ENCODE data around the gene RPS6KL1. TPM values are rescaled to one million over a fixed set of nuclear protein-coding genes. Genes with fewer than 3 reads are reported as not detected.
A peak's percentile ranks its signal among the peaks of the same experiment; 100 is the strongest.

The RPS6KL1 gene
- 13.8 and 18.8 TPM in 2 replicates for total RNA-seq (2021)
- long read RNA-seq, partial matches to known transcripts = 15 of 47 reads
- long read RNA-seq, other reads (novel, unspliced or antisense) = 29 of 47 reads

DNA sequence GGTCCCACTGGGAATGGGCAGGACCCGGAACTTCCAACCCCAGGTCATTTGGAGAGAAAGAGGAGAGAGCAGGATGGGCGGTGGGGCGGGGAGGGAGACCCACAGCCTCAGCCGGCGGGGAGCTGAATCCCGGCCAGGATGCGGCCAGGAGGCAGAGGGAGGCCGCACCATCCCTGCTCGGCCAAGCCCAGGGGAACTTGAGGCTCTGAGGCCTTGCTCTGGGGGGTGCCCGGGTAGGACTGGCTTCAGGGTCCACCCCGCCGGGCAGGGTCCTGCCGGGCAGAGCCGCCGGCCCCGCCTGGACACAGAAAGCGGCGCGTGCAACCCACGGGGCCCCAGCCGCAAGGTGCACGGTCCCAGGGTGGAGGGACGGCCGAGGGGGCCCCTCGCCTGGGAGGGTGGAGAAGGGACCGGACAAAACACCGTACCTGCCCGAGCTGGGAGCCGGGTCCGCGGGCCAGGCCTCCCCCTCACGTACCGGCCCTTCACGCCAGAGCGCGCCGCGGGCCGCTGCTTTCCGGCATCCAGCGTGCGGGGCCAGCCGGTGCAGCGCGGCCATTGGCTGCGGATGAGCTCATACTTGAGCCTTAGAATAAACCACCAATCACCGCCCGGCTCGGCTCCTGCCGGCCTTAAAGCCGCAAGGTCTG is at the start of gene RPS6KL1:
Gene RPS6KL1, minus strand, starts transcription at position 509 of the 650 bp plus-strand sequence. CDS start 1,719 bp downstream, outside the sequence.
- no peak within 1 kb of the TSS for H4K91ac ChIP-seq (ENCODE audit: insufficient read length, low read depth, low read length)
- no peaks in the 10 kb centered on the region for H3K9me3 Mint-ChIP-seq
- no peaks in the 10 kb centered on the region for H3K79me2 ChIP-seq (ENCODE audit: insufficient read depth, low read length)
- peak within 1 kb of the TSS; percentile 81 for H3K18ac ChIP-seq (ENCODE audit: insufficient read length, low read depth, low read length)
- H3K9ac ChIP-seq (ENCODE audit: extremely low read depth, insufficient read length, low read length) = peak within 1 kb of the TSS; percentile 68
- peak within 1 kb of the TSS; percentile 54 for H3K4me2 ChIP-seq (ENCODE audit: insufficient read depth, insufficient read length, low read length)
- TF ChIP-seq CTCF (conservative IDR thresholded peaks at IDR 0.05) = no peak
- H3K4me1 Mint-ChIP-seq = peaks cover 5 to 6% of the 10 kb centered on the region in 2 experiments; a peak in 3 of 4 replicates
- no peak within 1 kb of the TSS for H2BK120ac ChIP-seq (ENCODE audit: low read depth, low read length, poor library complexity, severe bottlenecking)
- H3K56ac ChIP-seq (ENCODE audit: insufficient read length, low read depth, low read length) = no peak within 1 kb of the TSS
- peak; percentile 93 for DNase-seq
- peak within 1 kb of the TSS; percentile 92 for H3K14ac ChIP-seq (ENCODE audit: insufficient read depth, low read length)
- H3K4ac ChIP-seq (ENCODE audit: low read depth, low read length) = no peak within 1 kb of the TSS
- H2BK12ac ChIP-seq (ENCODE audit: insufficient read length, low read depth, low read length) = no peak within 1 kb of the TSS
- H3T11ph ChIP-seq (ENCODE audit: low read length) = no peak within 1 kb of the TSS
- H4K5ac ChIP-seq (ENCODE audit: insufficient read length, low read depth, low read length) = no peak within 1 kb of the TSS
- H3K79me1 ChIP-seq (ENCODE audit: insufficient read depth, low read depth, low read length, poor library complexity, severe bottlenecking) = no peaks in the 10 kb centered on the region
- H3K27me3 ChIP-seq (ENCODE audit: insufficient read depth, low read length) = no peaks in the 10 kb centered on the region
- no CpG with 5 or more reads among the region's 51 CpGs for WGBS (ENCODE audit: extremely low coverage, insufficient read length, low lambda C conversion rate)
- H3K9me3 ChIP-seq (ENCODE audit: control insufficient read depth, low read depth, low read length) = no peaks in the 10 kb centered on the region
- peaks cover 0 to 6% (median 0%) of the 10 kb centered on the region in 3 experiments; a peak in 1 of 7 replicates for H3K36me3 Mint-ChIP-seq (ENCODE audit: insufficient read depth in 1 of 3, low read depth in 3 of 3)
- no peak within 1 kb of the TSS for H2BK5ac ChIP-seq (ENCODE audit: insufficient read length, low read length)
- H2AFZ ChIP-seq (ENCODE audit: low read length) = no peak within 1 kb of the TSS
- H4K8ac ChIP-seq (replicated peaks; ENCODE audit: insufficient read length, low read depth, low read length) = no peak within 1 kb of the TSS
- no peak within 1 kb of the TSS for H2AK5ac ChIP-seq (ENCODE audit: insufficient read length, low read length)
- H3K23me2 ChIP-seq (ENCODE audit: insufficient read length, low read depth, low read length, poor library complexity, severe bottlenecking) = peaks cover 4% of the 10 kb centered on the region
- H4K20me1 ChIP-seq (ENCODE audit: control insufficient read depth, insufficient read depth, insufficient read length) = no peaks in the 10 kb centered on the region
- no peak within 1 kb of the TSS for H2BK15ac ChIP-seq (ENCODE audit: low read depth, low read length)
- H3K27ac Mint-ChIP-seq = no peak within 1 kb of the TSS; a peak in 2 of 7 replicates
- no peak within 1 kb of the TSS for H3K27ac ChIP-seq (ENCODE audit: insufficient read length, low read depth, low read length)
- H2BK20ac ChIP-seq (ENCODE audit: low read depth, low read length, poor library complexity, severe bottlenecking) = no peak within 1 kb of the TSS
- H3K4me3 Mint-ChIP-seq = peak within 1 kb of the TSS; percentile 85 to 91
- peaks cover 8% of the 10 kb centered on the region for H3K27me3 Mint-ChIP-seq (ENCODE audit: low read depth)
- H3K23ac ChIP-seq (ENCODE audit: insufficient read length, low read depth, low read length) = no peak within 1 kb of the TSS
- no peaks in the 10 kb centered on the region for H3K4me1 ChIP-seq (ENCODE audit: insufficient read depth, low read length)
